Measurements from ENCODE around the gene STX8.

DNA sequence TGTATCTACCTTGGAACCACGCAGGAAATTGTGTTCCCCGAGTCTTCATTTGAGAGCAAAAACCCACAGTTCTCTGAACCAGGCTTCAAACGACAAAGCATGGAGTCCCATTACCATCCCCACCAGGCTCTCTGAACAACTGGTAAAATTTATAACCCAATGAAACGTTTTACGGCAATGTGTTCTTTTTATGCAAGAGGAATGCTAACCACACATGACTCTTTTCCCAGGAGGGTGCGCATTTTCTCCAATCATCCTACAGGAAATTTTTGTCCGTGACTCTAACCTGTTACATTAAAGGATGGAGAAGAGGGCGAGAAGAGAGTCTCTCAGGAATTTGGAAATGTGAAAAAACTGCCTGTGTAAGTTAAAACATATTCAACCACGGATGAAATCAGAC, 17.8 kb downstream of the STX8 start:
- TF ChIP-seq, protein P1, sequence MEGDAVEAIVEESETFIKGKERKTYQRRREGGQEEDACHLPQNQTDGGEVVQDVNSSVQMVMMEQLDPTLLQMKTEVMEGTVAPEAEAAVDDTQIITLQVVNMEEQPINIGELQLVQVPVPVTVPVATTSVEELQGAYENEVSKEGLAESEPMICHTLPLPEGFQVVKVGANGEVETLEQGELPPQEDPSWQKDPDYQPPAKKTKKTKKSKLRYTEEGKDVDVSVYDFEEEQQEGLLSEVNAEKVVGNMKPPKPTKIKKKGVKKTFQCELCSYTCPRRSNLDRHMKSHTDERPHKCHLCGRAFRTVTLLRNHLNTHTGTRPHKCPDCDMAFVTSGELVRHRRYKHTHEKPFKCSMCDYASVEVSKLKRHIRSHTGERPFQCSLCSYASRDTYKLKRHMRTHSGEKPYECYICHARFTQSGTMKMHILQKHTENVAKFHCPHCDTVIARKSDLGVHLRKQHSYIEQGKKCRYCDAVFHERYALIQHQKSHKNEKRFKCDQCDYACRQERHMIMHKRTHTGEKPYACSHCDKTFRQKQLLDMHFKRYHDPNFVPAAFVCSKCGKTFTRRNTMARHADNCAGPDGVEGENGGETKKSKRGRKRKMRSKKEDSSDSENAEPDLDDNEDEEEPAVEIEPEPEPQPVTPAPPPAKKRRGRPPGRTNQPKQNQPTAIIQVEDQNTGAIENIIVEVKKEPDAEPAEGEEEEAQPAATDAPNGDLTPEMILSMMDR (IDR thresholded peaks at IDR 0.05): no peak
- TF ChIP-seq ZFX (IDR thresholded peaks at IDR 0.05; ENCODE audit: borderline replicate concordance): no peak

Data from 22Rv1 (cell line).